GM19463 (cell line): ENCODE results near the gene MYL3.

ENCODE experiments used
- ATAC-seq: cut with Tn5 transposase; IDR thresholded peaks from one replicate; pipeline ENCODE4 v1.9.1; 2021; ENCODE audit warnings: mild to moderate bottlenecking, moderate library complexity; ENCODE audit not compliant: unreplicated experiment

MYL3 gene

DNA sequence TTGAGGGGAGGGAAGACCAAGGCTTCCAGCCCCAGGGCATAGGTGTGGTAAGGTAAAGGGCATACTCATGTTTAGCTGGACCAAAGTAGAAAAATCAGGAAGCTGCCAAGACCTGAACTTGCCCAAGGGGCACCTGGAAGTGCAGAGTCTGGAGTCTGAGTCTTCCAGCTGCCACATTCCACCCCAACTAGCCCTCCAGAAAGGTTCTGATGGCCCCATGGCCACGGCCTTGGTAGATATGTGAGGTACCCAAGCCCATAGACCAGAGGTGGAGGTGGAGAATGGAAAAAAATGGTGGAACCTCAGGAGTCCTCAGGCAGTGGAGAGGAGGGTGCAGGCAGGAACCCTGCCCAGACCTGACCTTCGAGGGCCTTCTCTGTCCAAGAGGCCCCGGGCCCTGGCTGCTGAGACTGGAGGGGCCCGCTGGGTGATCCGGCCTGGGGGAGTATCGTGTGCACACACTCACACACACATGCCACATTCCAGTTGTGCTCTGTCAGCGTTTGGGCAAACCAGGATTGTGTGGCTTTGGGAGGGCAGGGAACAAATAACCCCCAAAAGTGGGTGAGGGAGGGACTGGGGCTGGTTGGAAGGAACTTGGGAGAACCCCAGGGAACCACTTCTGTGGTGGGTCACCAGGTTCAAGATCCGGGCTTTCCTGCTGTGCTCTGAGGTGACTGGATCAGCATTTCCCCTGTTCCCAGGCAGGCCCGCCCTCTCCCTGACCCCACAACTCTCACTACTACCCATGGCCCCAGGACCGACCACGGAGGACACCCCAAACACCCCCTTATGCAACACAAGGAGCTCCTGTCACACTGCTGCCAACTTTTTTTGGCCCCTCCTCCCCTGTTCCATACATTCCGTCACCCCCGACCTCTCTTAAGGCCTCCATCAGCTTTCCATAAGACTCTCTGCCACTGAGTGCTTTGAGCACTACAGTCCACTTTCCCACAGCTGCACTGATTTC, 11.6 kb downstream of the MYL3 start:
- no peak for ATAC-seq

DNA sequence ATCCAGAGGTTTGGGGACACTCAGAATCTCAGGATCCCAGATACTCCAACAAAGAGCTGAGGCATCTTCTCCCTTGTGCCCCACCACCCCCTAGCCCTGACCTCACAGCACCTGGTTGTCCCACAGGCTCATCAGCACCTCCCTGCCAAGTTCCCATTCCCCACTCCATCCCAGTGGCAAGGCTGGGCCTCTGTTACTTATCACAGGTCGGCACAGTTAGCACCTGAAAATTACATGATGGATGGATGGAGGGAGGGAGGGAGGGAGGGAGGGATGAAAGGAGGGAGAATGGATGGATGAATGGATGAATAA, 12.8 kb downstream of the MYL3 start:
- ATAC-seq, result no peak

DNA sequence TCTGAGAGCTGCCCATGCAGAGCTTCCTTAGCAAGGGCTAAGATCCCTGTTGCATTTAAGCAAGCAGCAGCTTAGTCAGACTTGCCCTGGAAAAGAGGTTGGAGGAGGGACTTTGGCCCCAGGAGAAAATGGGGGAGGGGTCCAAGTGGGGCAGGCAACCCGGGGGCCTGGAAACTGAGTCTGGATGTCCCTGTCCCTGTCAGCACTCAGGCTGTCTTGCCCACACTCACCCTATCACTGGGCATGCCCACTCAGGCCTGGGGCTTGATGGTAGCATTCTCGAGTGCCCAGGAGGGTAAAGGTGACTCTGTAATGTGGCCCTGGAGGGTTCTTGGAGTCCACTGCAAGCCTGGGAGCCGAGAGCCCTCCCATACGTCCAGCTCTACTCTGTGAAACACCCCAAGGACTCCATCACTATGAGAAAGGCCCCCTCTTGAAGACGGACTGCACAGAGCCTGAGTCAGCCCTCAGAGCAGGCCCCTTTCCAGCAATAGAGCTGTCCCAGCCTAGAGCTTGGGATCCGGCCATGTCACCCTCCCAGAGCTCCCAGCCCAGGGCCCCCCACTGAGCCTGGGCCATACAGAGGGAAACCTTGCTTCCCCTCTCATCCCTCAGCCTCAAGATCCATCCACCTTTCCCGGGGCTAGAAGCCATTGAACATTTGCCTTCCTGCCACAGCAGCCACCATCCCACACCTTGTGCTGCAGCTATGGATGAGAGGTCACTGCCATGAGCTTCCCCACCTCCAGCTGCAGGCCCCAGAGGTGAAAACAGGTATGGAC, 13.4 kb downstream of the MYL3 start:
- ATAC-seq, result no peak

DNA sequence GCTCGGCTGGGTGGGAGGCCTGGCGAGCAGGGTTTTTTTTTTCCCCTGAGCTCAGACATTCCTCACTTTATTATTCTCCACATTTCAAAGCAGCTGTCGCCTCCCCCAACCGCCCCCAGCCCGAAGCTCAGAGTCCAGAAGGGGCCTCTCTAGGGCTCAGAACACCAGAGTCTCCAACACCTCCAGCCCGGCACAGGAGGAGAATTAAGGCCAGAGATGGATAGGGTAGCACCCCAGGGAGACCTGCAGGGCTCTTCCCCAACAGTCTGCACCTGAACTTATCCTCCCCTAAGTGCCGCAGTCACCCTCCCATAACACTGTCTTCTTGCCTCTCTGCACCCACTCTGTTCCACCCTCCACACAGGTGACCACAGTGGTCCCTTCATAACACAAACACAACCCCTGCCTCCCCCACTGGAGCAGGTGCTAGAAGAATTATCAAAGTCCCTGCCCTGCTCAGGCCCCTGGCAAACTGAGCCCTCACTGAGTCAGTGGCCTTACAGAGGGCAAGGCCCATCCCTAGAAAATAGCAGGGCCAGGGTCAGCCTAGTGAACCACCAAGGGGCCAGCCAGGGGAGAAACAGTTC, 14.1 kb downstream of the MYL3 start:
- ATAC-seq, result no peak

DNA sequence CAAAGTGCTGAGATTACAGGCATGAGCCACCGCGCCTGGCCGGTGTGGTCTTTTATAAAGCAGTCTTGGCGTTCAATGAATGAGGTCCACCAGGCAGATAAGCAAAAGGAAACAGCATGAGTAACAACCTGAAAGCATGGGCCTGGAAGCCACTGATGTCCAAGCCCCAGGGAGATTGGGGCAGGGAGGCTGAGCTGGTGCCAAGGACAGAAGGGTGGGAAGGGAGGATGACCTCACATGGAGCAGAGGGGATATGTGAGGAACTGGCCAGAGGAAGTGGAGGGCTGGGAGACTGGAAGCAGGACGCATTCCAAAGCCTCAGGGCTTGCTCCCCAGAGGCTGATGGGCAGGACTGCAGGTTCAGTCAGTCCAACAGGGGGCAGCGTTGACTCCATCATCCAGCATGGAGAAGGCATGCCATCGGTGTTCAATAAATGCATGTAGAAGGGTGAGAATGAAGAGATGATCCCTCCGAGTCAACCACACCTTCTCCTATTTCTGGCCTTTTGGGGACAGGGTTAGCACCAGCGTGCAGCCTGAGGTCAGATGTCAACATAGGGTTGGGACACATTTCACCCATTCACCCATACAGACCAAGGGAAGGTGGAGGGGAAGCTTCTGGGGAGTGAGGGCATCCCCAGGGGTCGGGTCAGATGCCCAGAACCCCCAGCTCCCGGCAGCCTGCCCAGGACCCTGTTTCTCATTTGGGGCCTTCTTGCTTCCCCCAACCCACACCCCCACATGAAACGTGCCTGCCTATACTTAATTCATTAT, 14.8 kb downstream of the MYL3 start:
- ATAC-seq, result no peak

DNA sequence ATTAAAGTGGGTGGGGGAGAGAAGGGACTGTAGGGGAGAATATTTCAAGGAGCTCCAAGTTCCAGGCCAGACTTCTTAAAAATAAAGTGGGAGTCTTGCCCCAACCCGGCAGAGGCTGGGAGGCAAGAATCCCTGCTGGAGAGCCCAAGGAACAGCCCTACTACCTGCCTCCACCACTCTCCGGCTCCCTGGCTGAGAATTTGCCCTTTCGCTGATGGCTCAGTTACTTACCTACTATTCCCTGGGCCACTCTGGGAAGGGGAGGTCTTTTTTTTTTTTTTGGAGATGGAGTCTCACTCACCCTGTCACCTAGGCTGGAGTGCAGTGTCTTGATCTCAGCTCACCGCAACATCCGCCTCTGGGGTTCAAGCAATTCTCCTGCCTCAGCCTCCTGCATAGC, 15.5 kb downstream of the MYL3 start:
- ATAC-seq, result no peak

DNA sequence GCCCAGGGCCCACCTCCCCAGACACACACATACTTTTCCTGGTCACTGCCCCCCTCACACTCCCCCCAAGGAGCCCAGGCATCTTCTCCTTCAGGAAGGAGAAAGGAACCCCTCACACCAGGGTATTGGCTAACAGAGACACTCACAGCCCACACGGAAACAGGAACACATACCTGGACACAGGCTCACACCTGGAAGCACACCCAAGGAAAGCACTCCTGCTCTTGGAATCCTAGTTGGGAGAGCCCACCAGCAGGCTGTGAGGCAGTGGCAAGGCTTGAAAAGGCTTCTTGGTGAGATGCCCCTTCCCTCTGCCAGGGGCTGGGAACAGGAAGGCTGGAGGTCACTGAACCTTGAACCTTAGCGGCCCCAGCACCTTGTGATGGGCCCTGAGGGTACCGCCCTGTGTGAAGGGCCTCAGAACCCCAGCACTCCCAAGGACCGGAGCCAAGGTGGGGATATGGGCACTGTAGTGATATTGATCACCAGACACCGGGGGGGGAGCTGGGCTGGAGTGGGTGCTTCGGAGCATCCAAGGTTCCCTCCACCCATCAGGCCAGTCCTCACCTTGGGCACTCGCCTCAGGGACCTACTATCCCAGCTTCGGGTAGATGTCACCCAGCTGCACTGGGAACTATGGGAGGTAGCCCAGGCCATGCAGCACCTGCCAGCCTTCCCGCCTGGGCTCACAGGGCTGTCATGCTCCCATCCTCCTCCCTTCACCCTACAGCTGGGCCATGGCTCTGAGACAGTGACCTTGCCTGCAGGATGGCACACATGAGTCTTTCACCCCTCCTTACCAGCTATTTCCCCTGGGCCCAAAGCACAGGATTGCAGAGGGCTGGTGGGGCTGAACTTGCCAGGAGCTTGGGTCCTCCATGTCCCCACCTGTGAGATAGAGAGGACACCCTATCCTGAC, 16.4 kb downstream of the MYL3 start:
- no peak for ATAC-seq

DNA sequence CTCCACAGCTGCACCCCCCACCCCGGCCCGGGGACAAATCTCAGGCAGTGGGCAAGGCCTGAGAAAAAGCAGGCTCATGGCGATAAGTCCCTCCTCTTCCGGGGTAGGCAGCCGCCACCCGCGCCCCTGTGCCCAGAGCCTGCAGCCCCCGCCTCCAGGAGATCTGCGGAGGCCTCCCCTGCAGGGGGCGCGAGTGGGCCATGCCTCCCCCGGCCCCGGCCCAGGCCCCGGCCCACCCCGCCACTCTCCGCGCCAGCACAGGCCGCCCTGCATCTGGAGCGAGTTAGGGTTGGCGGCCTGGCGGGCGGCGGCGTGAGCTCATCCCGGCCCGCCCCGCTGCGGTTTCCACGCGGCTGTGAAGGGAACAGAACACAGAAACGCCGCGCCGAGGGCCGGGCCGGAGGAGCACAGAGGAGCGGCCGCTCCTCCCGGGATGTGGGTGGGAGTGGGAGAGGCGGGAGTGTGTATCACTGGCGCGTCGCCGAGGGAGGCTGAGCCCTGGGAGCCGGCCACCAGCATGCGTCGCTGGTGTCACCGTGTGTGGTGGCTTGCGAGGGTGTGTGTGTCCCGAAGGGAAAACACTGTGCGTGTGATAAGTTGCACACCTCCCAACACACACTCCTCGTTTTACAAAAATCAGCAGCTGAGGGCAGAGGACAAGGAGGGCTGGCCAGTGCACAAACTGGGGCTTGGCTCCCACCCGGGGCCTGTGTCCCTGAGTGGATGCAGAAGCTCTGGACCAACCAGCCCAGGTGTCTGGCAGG, 17.2 kb downstream of the MYL3 start:
- peak; percentile 81 for ATAC-seq

GRCh38 chr3:46845397-46845859, 17.8 kb downstream of the MYL3 start:
- peak; percentile 45 for ATAC-seq

DNA sequence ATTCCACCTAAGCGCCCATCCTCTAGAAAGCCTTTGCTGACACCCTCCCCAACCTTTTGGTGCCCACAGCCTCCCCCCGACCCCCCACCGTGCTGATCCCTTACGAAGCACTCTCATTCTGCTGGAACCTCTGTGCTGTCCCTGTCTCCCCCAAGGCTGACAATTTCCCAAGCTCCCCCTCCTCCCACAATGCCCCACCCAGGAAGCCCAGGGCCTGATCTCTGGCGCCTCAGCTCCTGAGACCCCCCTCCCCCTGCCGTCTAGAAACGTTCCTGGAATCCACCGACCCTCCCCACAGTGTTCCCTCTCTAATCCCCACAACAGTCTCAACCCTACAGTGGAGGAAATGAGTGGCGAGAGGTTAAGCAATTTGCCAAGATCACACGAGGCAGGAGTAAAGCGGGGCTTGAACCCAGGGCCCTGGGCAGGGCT, 18.3 kb downstream of the MYL3 start:
- ATAC-seq, result no peak

DNA sequence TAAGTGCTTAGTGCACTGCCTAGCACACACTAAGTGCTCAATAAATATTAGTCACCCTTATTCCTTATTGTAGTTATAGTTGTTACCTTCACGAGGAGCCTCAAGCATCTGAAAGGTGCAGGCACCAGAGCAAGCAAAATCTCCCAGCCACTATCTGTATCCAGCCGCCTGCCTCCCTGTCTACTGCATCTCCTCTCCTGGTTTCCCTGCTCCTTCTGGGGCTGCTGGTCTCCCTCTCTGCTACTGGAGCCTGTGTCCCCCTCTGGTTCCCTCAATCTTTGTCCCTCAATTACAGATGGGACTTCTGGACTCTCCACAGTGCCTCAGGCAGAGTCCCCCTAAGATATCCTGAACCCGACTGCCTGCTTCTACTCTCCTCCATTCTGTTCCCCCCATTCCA, 18.8 kb downstream of the MYL3 start:
- ATAC-seq, result no peak

- no peak for ATAC-seq
Measured at GRCh38 chr3:46843508-46843907, 19.7 kb downstream of the MYL3 start.

GRCh38 chr3:46840491-46840890, 22.8 kb downstream of the MYL3 start:
- ATAC-seq, result no peak

DNA sequence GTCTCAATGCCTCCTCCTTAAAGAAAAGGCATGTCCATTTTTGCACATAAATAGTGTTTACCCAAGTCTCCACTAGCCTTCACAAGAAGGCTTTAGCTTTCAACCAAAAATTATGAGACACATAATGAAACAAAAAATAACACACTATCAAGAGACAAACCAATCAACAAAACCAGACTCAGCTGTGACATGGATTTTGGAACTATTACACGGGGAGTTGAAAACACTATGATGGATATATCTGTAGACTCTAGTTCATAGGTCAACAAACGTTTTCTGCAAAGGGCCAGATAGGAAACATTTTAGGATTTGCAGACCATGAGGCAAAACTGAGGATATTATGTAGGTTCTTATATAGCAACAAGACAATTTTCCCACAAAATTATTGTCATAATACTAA, 24.9 kb downstream of the MYL3 start:
- ATAC-seq, result no peak

- no peak for ATAC-seq
Measured at GRCh38 chr3:46835491-46835890, 27.8 kb downstream of the MYL3 start.

GRCh38 chr3:46835054-46835453, 28.2 kb downstream of the MYL3 start:
- ATAC-seq, result no peak

DNA sequence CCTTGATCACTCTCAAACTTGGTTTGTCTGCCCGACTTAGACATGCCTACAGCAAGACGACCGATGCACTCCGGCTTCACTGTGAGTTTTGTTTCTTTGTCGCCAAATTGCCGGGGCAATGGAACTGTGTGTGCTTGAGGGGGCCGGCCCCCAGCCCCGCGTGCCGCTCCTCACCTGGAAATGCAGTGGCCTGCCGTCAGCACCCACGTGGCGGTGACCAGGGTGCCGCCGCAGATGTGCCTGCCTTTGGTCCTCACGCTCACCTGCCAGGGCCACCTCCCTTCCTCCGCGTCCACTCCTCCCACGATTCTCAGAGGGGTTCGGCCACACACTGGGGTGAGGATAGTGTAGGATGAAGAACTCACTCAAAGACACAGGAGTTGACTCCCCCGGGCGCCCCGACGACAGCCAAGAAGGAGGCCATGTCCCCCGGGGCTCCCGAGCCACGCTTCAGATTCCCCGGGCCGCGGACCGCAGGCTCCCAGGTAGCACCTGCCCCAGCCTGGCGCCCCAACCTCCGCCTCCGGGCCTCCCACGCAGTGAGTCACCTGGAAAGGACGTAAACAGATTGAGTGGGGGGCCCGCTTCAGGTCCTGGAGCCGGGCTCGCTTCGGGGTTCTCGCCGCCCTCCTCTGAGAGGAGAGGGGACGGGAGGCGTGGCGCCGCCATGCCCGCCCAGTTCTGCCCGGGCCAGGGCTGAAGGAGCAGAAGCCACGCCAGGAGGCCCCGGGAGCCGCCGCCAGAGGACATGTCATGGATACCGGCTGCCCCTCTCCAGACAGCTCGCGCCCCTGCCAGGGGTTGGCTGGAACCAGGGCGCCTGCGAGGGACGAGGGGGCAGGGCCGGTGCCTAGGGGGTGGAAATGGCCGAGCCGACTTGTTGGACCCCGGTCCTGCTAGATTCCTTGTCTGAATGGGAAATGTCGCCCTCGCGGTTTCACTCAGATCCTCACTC, 29.6 kb downstream of the MYL3 start:
- ATAC-seq, result no peak

- no peak for ATAC-seq
Measured at GRCh38 chr3:46831841-46832240, 31.4 kb downstream of the MYL3 start.
